ENCODE results near the gene TMCO6.

Gene TMCO6

DNA sequence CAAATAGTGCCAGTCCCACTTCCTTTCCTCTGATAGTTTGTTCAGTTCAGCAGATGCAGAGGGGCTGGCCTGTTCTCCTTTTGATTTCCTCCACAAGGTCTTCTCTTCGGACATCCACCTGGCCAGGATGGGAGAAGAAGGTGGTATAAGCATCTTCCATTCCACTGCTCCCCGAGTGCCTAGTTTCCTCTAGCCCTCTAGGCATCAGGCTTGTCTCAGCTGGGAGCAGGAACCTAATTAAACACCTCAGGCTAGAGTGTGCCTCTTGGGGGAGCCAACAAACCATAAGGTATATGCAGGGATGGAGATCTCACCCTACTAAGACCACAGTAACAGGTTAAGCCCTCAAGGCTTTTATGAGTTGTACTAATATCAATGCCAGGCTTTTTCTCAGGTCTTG lies 35.0 kb downstream of the TMCO6 start:
- no peak for DNase-seq

- no peak for DNase-seq
Measured at GRCh38 chr5:140674629-140675028, 35.4 kb downstream of the TMCO6 start.

DNA sequence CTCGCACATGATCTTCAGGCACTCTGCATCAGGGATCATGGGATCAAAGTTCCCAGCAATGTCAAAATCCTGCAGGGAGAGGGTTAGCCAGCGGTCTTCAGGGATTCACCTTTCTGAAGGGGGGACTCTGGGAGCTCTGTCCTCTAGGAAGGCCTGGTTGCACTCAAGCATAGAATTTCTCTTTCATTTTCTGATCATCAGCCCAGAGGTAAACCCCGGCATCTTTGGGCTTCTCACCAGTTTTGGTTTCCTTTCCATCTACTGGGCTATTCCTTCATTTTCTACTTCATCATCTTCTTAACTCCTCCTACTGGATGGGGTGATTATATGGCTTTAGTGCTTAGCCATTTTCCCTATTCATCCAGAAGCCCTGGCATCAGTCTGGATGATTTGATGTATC lies 38.7 kb downstream of the TMCO6 start:
- no peak for DNase-seq

DNA sequence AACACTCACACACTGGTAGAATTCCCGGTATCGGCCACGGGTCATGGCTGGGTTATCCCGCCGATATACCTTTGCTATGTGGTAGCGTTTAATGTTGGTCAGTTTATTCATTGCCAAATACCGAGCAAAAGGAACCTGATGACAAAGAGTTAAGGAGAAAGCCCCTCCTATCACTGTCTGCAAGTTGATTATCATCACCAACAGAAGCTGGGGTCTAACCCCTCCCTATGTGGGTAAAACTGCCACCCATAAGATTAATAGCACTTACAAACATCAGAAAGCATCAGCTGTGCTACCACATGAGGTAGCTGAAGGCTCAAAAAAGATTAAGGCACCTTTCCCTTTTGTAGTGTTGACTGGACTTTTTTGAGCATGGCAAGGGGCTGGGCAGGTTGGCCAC lies 39.7 kb downstream of the TMCO6 start:
- DNase-seq, result no peak

DNA sequence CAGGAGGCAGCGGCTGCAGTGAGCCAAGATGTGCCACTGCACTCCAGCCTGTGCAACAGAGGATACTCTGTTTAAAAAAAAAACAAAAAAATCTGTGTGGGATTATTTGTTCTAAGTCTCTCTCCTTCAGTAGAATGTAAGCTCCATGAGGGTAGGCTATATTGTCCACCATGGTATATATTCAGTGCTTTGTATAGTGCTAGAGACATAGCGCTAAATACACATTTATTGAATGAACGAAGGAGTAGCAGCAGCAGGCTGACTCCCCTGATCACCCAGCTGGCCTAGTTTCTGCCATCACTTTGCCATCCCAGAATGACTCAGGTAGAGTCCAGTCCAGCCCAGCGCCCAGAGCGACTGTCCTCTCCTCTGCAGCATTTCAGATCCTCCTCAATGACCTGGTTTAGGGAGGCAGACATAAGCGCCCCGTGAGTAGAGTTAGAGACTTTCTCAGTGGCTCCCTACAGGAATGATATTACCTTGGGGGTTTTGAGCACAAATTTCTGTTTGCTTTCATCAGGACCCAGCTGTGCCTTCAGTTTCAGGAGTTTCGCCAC lies 51.2 kb downstream of the TMCO6 start:
- DNase-seq, result no peak

GRCh38 chr5:140690941-140691924 lies 52.0 kb downstream of the TMCO6 start, which contains the start of the genes HARS1 and HARS2:
TSS of gene HARS1 (minus strand) at chr5:140691370. CDS start at chr5:140691304, 66 bp downstream.
TSS of gene HARS2 (plus strand) at chr5:140691455. CDS start at chr5:140691649, 194 bp downstream.
- DNase-seq, result peak; percentile 58

DNA sequence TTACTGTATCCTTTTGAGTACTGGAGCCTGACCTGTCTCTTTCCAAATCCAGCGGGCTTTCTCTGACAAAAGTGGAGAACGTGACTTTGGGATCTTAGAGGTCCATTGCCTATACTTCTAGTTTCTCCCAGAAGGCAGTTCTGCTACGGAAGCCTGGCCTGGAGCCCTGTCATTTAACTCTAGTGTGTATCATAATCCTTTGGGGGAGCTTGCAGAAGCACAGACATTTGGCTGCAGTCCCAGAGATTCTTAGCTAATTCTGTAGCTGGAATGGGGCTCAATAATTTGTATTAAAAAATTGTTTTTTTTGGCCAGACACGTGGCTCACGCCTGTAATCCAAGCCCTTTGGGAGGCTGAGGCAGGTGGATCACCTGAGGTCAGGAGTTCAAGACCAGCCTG lies 55.0 kb downstream of the TMCO6 start:
- no peak for DNase-seq

All from GF-D8 (cell line).